Non-pigmented ciliary epithelial cell (primary cell): ENCODE measurements around the gene TEX12.
"Not testable (repeated sequence)": the region's sequence is repeated elsewhere in the genome, so short reads cannot be mapped to it uniquely, and the experiment has no call there.

Experiments
- DNase-seq: peaks from one replicate; pipeline ENCODE4 v3.0.0-alpha.2; 2010; ENCODE audit warnings: low read depth

TEX12 gene

DNA sequence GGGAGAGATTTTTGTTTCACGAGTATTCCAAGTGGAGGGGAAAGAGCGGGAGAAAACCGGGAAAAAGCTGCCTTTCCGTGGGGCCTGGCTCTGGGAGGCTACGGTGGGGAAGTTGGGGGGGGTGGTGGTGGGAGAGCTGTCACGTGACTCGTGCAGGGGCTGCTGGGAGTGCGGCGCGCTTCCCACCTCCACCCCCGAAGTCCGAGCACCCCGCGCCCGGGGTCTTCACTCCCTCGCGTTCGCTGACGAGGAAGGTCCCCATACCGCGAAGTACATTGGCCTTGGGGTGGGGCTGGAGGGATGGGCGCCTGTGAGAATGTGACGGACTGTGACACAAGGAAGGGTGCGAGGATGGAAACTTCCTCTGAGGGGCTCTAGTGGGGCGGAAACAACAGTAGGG lies at the start of gene TEX12:
Gene TEX12 (plus strand): TSS at position 228 of the 400 bp plus-strand sequence. CDS start 1,897 bp downstream, outside the sequence.
- no peak for DNase-seq

DNA sequence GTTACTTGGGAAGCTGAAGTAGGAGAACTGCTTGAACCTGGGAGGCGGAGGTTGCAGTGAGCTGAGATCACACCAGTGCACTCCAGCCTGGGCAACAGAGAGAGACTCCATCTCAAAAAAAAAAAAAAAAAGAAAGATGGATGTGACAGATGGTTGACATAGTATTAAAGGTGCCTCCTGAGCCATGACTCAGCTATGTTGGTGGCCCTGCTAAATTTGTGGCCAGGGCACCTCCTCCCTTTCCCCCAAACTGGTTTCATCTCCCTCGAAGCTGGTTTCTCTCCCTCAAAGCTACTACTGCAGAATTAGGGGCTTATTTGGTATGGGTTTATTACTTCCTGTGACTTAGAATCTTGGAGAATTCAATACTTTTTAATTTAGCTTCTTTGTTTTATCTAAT lies 49.0 kb upstream of the TEX12 start:
- DNase-seq: no peak

GRCh38 chr11:112121981-112122615 lies 45.1 kb upstream of the TEX12 start:
- no peak for DNase-seq

GRCh38 chr11:112123129-112123528 lies 44.0 kb upstream of the TEX12 start:
- DNase-seq: no peak

DNA sequence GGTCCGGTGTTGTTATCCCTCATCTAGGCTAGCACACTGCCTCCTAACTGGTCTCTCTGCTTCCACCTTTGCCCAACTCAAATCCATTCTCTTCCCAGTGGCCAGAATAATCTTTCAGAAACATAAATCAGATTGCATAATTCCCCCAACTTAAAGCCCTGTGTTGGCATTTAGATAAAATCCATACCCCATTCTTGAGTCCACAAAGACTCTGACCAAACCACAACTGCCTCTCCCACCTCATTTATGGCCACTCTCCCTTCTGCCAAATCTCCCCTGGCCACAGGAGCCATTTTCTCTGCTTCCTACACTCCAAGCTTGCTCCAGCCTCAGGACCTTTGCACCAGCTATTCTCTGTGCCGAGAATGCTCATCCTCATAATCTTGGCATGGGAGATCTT lies 40.1 kb upstream of the TEX12 start:
- no peak for DNase-seq

DNA sequence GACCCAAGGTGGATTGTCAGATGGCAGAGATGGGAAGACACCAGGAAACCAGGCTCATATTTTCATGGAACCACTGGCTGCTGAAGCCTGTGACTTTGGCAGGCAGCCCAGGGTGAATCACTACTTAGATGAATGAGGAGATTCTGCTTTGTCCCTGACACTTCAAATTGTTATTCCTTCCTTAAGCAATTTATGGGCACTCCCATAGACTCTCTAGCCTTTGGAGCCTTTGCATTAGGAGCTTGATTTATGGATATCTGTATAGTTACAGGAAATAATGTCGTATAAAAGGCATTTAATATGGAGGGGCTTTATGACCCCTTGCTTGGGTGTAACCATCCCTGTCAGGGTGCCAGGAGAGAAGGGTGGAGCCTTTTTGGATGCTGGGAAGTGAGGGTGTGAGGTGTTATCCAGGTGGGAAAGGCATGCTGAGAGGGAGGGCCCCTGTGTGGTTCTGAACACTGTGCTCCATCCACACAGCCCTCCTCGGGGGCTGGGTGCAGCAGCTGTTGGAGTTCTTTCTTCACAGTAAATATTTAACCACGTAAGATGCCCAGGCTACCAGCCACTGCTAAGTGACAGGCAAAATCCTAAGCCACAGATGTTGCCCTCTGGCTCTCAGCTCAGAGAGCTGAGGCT lies 38.6 kb upstream of the TEX12 start:
- peak; percentile 30 for DNase-seq

GRCh38 chr11:112129656-112130055 lies 37.5 kb upstream of the TEX12 start:
- no peak for DNase-seq

DNA sequence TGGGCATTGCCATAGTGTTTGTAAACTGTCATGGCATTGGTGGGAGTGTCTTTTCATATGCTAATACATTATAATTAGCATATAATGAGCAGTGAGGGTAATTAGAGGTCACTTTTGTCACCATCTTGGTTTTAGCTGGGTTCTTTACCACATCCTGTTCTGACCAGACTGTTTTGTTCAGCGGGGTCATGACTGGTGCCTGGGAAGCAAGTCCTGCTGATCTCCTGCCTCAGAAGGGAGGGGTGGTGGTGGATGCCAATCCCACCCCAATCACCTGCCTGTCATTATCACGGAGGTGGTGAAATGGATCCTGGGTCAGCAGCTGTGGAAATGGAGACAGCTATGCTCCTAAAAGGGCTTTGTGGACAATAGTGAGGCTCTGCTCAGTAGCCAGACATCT lies 34.4 kb upstream of the TEX12 start:
- DNase-seq: no peak

DNA sequence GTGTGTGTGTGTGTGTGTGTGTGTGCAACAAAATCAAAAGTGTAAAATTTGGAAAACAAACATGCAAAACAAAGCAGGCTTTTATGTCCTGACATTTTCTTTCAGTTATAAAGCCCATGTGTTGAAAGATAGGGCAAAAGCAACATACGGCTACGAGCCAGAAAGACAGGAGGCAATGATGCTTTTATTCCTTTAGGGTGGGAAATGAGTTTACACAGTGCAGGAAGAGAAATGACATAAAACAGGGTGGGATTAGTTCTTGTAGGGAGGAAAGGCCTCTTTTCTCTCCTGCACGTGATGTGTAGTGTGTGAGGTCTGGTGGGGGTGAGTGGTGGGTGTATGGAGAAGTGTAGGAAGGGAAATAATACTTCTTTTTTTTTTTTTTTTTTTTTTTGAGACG lies 32.7 kb upstream of the TEX12 start:
- no peak for DNase-seq

DNA sequence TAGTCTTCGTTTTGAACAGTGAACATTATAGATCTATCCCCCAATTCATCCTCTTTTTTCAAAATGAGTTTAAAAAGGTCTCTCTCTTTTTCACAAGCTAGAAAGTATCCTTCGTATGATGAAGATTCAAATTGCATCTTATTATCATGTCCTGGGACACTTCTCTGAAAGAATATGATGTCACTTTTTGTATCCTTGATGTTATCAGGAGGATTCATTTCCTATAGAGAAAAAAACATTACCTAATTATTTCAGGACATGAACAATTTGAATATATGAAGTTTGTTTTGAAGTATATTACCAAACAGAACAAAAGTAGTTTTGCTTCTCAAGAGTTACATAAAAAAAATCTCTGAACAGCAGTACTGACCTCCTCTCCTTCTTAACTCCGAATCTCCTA lies 23.6 kb upstream of the TEX12 start:
- DNase-seq: no peak

- DNase-seq: no peak
These were observed 16.7 kb upstream of the TEX12 start for GRCh38 chr11:112150517-112150916.

DNA sequence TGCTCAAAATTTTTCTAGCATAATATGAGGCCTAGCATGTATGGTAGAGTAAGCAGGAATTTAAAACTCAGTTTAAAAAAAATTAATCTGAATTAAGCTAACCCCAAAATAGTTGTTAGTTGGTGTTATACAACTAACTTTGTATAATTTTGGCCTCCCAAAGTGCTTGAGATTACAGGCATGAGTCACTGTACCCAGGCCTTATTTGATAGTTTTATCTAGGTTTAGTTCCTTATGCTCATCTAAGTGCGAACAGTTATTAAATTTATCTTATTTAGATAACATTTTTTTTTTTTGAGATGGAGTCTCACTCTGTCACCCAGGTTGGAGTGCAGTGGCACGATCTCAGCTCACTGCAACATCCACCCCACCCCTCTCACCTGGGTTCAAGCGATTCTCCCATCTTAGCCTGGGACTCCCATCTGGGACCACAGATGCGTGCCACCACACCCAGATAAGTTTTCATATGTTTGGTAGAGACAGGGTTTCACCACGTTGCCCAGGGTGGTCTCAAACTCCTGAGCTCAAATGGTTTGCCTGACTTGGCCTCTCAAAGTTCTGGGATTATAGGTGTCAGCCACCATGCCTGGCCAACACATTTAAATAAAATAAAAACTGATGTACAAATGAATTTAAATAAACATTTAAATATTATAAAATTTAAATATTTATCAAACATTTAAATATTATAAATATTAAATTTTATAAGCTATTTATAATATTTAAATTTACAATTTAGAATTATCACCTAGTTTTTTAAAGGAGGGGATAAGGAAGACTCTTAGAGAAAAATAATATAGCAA lies 10.8 kb upstream of the TEX12 start:
- no peak for DNase-seq

DNA sequence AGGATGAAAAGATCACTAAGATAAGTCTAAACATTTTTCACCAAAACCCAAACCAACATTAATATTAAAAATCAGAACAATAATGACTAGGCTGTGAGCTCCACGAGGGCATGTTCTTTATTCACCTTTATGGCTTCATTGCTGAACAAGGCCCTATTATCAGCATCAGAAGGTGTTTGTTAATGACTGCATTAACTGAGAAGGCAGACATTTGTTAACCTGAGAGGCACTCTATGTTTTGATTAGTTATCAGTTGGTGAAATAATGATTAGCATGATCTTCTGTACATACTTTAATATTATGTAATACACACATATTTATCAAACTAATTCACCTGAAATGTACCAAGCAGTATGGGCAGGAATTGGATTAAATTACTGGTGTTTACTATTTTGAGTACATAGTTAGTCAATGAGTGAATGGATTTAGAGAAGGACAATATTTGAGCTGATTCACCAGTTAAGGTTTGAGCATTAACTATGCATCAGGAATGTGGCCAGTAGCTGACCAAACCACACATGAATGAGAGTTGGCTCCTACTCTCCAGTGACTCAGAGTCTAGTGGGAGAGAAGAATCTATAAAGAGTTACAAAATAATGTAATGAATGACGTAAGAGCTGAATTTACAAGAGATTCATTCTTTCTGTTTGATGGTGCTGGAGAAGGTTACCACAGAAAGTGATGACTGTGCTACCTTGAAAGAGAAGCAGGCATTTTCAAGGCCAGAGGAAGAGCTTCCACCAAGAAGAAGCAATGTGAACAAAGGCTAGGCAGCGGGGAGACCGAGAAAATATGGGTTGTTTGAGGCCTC lies 10.0 kb upstream of the TEX12 start:
- DNase-seq: peak; percentile 99

DNA sequence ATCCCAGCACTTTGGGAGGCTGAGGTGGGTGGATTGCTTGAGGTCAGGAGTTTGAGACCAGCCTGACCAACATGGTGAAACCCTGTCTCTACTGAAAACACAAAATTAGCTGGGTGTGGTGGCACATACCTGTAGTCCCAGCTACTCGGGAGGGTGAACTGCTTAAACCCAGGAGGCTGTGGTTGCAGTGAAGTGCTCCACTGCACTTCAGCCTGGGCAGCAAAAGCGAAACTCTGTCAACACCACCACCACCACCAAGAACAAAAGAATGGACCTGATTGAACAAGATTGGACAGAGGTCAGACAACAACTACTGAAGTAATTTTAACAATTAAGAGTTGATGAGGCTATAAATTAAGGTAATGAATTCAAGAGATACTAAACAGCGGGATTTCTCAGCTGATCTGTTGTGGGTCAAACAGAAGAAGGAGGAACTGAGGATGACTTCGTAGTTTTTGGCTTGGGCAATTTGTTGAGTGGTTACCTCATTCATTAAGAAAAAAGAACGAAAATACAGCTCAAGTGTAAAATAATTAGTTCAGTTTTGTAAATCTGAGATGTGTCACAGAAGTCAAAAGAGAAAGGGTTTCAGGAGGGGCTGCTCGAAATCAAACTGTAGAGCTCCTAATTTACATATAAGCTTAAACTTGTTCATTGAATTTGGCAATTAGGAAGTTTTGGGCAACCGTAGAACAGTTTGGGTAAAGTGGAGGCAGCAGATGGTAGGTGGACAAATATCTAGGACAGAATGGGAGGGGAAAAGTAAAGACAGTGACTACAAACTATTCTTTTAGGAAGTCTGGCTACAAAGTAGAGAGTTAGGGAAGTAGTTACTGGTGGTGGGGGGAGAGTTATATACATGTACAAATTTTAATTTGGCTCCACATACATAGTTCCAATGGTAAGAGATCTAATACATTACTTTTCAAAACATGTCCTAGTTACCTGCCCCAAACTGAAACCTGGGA lies 7.8 kb upstream of the TEX12 start:
- no peak for DNase-seq

GRCh38 chr11:112160091-112160848 lies 6.9 kb upstream of the TEX12 start:
- no peak for DNase-seq

DNA sequence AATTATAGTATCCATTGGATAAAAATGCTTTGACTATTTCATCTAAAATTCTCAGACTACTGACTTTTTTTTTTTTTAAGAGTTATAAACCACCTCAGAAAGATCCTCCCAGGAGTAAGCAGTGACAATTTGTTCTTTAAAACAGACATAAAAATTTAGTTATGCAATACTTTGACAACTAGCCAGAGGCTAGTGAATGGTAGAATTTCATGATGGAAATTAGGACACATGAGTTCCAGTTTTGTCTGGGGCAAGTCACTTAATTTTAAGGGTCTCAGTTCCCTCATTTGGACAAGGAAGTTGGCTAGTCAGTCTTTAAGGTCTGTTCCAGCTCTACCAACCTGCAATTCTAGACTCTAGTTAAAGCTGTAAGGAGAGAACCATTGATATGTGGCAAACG lies 6.2 kb upstream of the TEX12 start:
- no peak for DNase-seq

- not testable (repeated sequence) for DNase-seq
These were observed 5.0 kb upstream of the TEX12 start for GRCh38 chr11:112162200-112162599.

DNA sequence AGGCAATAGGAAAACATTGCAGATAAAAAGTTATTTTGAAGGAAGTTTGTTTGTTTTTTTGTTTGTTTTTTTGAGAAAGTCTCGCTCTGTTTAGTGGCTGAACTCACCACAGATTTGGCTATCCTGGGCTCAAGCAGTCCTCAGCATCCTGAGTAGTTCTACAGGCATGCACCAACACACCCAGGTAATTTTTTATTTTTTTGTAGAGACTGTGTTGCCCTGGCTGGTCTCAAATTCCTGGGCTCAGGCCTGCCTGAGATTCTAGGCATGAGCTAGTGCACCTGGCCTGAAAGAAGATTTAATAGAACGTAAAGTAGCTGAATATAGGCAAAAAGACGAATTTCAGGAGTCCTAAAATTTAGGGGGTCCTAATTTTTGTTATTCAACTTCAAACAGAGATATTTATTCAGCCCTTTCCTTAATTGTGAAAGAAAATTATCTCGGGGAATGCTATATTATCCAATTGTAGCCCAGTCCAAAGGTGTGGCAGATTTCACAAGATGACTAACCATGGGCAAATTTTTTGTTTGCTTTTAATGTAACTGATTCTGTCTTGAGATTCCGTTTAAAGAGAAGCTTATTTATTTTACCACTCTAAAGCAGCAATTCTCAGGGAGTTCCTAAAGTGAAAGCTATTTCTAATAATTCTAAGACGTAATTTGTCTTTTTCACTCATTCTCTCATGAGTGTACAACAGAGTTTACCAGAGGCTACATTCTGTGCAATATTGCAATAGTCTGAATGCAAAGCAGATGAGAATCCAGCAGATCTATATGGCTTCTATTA lies 4.2 kb upstream of the TEX12 start:
- no peak for DNase-seq

- no peak for DNase-seq
These were observed 3.1 kb upstream of the TEX12 start, which contains the start of gene IL18 for GRCh38 chr11:112163875-112164685. TSS of gene IL18 (minus strand) at chr11:112164094. CDS start at chr11:112155053, 9,041 bp downstream.
